HG03175 (cell line): Measurements from ENCODE around the gene ABHD12B.
"Not testable (repeated sequence)": the region's sequence is repeated elsewhere in the genome, so short reads cannot be mapped to it uniquely, and the experiment has no call there.

Source experiments
- ATAC-seq: cut with Tn5 transposase; IDR thresholded peaks from one replicate; pipeline ENCODE4 v1.9.1; 2021; ENCODE audit warnings: mild to moderate bottlenecking, moderate library complexity; ENCODE audit not compliant: unreplicated experiment

The ABHD12B gene

GRCh38 chr14:50892255-50892654 is 20.4 kb downstream of the ABHD12B start:
- ATAC-seq = no peak

- not testable (repeated sequence) for ATAC-seq
Measured at GRCh38 chr14:50896421-50896820, 24.6 kb downstream of the ABHD12B start.

- not testable (repeated sequence) for ATAC-seq
Measured at GRCh38 chr14:50897005-50897404, 25.2 kb downstream of the ABHD12B start.

GRCh38 chr14:50897658-50898175 is 25.9 kb downstream of the ABHD12B start:
- ATAC-seq = no peak

GRCh38 chr14:50901361-50901760 is 29.5 kb downstream of the ABHD12B start:
- ATAC-seq = no peak

GRCh38 chr14:50904719-50905118 is 32.9 kb downstream of the ABHD12B start:
- ATAC-seq = no peak

GRCh38 chr14:50906326-50907065 is 34.6 kb downstream of the ABHD12B start:
- ATAC-seq = no peak

- ATAC-seq = no peak
Measured at GRCh38 chr14:50910495-50911420, 38.9 kb downstream of the ABHD12B start.

- no peak for ATAC-seq
Measured at GRCh38 chr14:50917449-50917848, 45.6 kb downstream of the ABHD12B start.

GRCh38 chr14:50919524-50919923 is 47.7 kb downstream of the ABHD12B start:
- not testable (repeated sequence) for ATAC-seq

GRCh38 chr14:50920482-50921230 is 48.8 kb downstream of the ABHD12B start:
- ATAC-seq = no peak

- ATAC-seq = no peak
Measured at GRCh38 chr14:50922803-50923202, 51.0 kb downstream of the ABHD12B start.

- no peak for ATAC-seq
Measured at GRCh38 chr14:50924236-50924635, 52.4 kb downstream of the ABHD12B start.

- no peak for ATAC-seq
Measured at GRCh38 chr14:50924843-50925242, 53.0 kb downstream of the ABHD12B start.

GRCh38 chr14:50926851-50927386 is 55.1 kb downstream of the ABHD12B start:
- ATAC-seq = no peak

GRCh38 chr14:50928002-50928635 is 56.3 kb downstream of the ABHD12B start:
- no peak for ATAC-seq

- no peak for ATAC-seq
Measured at GRCh38 chr14:50929506-50929905, 57.7 kb downstream of the ABHD12B start.

GRCh38 chr14:50931559-50931958 is 59.7 kb downstream of the ABHD12B start:
- no peak for ATAC-seq

- no peak for ATAC-seq
Measured at GRCh38 chr14:50932156-50932555, 60.3 kb downstream of the ABHD12B start.
